Activated CD8-positive, alpha-beta memory T cell treated with anti-CD3 and anti-CD28 coated beads for 1 hour (primary cell): ENCODE data around the gene RSBN1.
"Not testable (repeated sequence)": the region's sequence is repeated elsewhere in the genome, so short reads cannot be mapped to it uniquely, and the experiment has no call there.

Source experiments
- DNase-seq, 2 donors: peaks; one replicate each; pipeline ENCODE4 v3.0.0-alpha.2; 2020; ENCODE audit warnings: low read depth in 1 of 2; ENCODE audit errors: extremely low read depth in 1 of 2

RSBN1 gene

GRCh38 chr1:113749402-113749801 is 62.9 kb downstream of the RSBN1 start:
- no peak for DNase-seq

- DNase-seq: no peak
Measured at GRCh38 chr1:113747376-113747775, 64.9 kb downstream of the RSBN1 start.

- DNase-seq: no peak
Measured at GRCh38 chr1:113745425-113745824, 66.9 kb downstream of the RSBN1 start.

GRCh38 chr1:113744114-113744513 is 68.2 kb downstream of the RSBN1 start:
- DNase-seq: no peak

- no peak for DNase-seq
Measured at GRCh38 chr1:113742515-113742914, 69.8 kb downstream of the RSBN1 start.

DNA sequence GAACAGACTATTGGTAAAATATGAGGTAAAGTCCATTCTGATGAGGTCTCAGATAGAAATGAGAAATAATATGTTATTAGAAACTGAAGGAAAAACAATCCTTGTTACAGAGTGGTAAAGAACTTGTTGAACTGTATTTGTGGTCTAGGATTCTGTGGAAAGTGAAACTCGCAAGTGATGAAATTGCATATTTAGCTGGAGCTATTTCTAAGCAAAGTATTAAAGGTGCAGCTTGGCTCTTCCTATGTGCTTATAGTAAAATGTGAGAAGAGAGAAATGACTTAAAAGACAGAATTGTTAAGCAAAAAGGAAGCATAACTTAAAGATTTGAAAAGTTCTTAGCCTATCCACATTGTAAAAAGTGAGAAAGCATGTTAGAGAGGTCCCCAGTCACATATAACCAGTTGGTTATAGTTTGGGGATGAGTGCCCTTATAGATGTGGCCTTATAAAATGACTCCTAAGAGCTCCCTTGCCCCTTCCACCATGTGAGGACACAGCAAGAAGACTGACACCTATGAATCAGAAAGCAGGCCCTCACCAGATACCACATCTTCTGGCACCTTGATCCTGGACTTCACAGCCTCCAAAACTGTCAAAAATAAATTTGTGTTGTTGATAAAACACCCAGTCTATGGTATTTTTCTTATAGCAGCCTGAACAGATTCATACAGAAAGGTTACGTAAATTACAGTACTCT is 77.8 kb downstream of the RSBN1 start:
- no peak for DNase-seq

DNA sequence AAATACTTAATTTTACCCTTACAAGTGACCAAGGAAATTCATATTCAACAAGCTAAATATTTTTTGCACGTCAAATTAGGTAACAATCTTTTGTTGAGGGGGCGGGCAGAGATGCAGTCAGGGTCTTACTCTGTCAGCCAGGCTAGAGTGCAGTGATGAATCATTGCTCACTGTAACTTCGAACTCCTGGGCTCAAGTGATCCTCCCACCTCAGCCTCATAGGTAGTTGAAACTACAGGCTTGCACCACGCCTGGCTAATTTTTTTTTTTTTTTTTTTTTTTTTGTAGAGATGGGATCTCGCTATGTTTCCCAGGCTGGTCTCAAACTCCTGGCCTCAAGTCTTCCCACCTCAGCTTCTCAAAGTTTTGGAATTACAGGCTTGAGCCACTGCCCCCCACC is 79.5 kb downstream of the RSBN1 start:
- DNase-seq: no peak

- no peak for DNase-seq
Measured at GRCh38 chr1:113721010-113721409, 91.3 kb downstream of the RSBN1 start.

GRCh38 chr1:113718621-113719020 is 93.7 kb downstream of the RSBN1 start:
- not testable (repeated sequence) for DNase-seq

DNA sequence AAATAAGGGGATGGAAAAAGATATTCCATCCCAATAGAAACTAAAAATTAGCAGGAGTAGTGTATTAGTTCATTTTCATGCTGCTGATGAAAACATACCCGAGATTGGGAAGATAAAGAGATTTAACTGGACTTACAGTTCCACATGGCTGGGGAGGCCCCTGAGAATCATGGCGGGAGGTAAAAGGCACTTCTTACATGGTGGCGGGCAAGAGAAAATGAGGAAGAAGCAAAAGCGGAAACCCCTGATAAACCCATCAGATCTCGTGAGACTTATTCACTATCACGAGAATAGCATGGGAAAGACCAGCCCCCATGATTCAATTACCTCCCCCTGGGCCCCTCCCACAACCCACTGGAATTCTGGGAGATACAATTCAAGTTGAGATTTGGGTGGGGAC is 94.8 kb downstream of the RSBN1 start:
- not testable (repeated sequence) for DNase-seq

- DNase-seq: no peak
Measured at GRCh38 chr1:113714606-113715269, 97.5 kb downstream of the RSBN1 start.
